Cerebellar nuclear complex (tissue), 1 donor: ENCODE results near the gene CPVL.

Experiments used
- DNase-seq, 2 experiments: peaks; one replicate each; lab custom pipeline; 2025; lab: John Stamatoyannopoulos, UW

CPVL gene

GRCh38 chr7:29146057-29146706 lies at the start of gene CPVL:
TSS of gene CPVL (minus strand) at chr7:29146537. CDS start at chr7:29121061, 25,476 bp downstream.
- no peak for DNase-seq

- DNase-seq: peak in 1 of 2 experiments; percentile 28
These were observed 48.5 kb upstream of the CPVL start, which contains the start of gene CHN2 for GRCh38 chr7:29194594-29195427. TSS of gene CHN2 (plus strand) at chr7:29194775.

DNA sequence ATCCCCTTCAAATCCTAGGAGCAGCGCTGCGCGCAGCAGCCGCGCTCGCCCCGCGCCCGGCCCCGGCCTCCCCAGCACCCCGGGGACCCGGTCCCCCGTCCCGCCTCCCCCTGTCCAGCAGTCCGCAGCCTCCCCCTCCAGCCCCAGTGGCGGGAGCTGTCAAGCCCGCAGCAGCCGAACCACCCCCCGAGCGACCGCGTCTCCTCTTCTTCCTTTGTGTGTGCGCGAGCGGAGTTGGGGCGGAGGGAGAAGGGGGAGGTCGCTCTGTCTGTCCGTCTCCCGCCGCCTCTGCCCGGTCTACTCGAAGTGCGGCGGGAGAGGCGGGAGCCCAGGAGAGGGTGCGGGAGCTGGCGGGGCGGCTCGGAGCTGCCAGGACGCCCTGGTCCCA lies 47.9 kb upstream of the CPVL start:
- no peak for DNase-seq

DNA sequence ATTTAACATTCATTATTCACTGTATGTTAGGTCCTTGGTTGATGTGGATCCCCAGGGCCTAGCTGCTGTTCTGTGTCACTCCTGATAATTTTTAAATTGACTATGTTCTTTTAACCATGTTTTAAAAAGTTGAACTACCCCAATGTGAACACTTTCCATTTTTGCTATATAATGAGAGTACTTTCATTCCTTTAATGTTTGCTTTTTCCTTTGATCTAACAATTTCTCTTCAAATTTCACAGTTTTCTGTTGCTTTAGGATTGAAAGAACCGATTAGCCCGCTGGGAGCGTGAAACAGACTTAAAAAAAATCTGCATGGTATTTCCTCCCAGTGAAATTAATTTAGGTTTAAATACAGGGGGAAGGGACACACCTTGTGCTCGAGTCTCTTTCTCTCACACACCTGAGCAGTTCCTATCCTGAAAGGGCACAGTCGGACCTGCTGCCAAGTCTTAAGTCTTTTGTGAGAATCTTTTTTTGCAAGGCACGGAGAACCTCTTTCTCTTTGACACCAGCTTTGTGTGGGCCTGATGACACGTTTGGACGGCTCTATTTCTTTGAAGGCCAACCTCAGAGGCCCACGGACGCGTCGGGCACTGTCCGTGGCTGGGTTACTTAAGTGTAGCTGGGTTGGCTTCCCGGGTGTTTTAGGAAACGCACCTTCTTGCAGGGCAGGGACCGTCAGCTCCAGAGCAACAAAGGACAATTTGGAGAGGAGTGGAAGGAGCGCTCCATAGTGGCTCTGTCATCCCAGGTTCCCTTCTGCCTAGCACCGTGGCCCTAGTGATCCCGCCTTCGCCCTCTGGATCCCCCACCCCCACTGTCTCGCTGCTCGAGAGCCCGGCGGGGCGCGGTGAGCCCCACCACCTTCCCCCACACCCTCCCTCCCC lies 47.2 kb upstream of the CPVL start:
- no peak for DNase-seq

DNA sequence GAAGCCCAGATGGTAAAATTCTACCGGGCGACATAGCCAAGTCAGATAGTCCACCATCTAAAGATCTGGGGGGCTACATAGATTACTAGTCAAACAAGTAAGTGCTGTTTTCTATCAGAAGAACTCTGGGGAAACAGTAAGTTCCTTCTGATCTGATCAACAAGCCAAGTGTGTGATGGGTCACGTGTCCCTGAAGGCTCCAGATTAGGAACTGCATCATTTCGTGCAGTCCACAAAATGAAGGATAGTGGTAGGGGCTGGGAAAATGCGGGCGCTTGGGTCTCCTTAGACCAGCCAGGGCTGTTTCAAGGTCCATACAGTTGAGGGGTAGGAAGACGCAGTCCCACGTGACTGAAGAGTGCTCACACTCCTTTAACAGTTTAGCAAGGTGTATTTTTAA lies 46.5 kb upstream of the CPVL start:
- DNase-seq: peak in 1 of 2 experiments; percentile 52

GRCh38 chr7:29192323-29192722 lies 46.0 kb upstream of the CPVL start:
- no peak for DNase-seq

- DNase-seq: no peak
These were observed 44.2 kb upstream of the CPVL start for GRCh38 chr7:29190349-29191045.

GRCh38 chr7:29189743-29190201 lies 43.4 kb upstream of the CPVL start:
- peak; percentile 27 to 33 for DNase-seq

DNA sequence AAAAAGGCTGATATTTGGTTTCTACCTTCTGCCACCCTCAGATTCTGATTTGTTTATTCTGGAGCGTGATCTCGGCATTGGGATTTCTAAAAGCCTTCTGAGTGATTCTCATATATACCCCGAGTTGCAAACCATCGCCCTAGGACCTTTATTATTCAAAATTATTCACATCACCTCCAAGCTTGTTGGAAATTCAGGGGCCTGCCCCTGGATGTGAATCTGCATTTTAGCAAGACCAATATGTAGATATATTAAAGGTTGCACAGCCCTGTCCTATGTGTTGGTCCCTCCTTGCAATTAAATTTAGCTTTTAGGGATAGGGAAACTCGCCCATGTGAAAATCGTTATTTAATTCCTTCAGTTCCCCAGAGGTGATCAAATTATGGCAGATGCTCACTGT lies 39.3 kb upstream of the CPVL start:
- DNase-seq: no peak

- no peak for DNase-seq
These were observed 38.3 kb upstream of the CPVL start for GRCh38 chr7:29184599-29184998.

DNA sequence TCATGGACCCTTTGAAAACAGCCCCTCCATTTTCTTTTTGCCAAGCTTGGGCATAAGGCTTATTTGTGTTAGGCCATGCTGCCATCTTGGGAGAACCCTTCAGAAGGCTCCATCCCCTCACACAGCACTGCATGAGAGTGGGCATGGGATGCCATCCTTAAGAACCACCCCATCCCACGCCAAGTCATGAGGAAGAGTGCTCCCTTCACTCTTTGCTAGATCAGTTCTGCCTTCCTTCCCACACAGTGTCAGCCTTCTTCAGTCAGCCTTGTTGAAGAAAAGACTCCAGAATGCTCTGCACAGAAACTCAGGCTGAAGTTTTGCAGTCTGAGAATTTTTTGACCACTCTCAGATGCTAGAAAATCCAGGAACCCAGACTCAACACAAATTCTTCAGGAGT lies 32.8 kb upstream of the CPVL start:
- no peak for DNase-seq

GRCh38 chr7:29177963-29178600 lies 31.7 kb upstream of the CPVL start:
- no peak for DNase-seq

DNA sequence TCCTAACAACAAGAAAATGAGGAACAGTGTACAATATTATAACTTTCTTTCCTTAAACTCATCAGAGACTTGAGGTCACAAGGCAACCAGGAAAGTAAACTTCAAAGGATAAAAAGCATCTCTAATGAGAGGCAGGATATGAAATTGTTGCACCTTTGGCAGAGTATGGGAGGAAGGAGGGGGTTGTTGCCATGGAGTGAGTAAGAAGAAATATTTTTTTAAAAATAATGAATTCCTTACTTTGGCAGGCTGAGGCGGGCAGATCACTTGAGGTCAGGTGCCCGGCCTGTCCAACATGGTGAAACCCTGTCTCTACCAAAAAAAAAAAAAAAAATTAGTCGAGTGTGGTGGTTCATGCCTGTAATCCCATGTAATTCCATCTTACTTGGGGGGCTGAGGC lies 27.1 kb upstream of the CPVL start:
- DNase-seq: no peak

- no peak for DNase-seq
These were observed 24.4 kb upstream of the CPVL start for GRCh38 chr7:29170781-29171180.

DNA sequence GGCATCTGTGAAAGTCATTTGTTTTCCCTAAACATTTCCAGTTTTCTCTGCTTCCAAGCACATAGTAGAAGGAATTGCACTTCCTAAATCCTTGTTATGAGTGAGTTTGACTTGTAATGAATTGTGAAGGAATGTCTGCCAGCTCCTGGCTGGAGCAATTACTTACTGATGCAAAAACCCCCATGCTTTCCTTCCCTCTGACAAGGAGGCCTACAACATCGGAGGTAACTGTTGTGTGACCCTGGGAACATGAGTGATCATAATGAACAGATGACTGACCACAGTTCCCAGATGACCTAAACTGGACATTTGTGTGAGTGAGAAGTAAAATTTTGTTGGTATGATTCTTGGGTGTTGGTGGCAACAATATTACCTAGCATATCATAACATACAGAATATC lies 21.4 kb upstream of the CPVL start:
- no peak for DNase-seq

DNA sequence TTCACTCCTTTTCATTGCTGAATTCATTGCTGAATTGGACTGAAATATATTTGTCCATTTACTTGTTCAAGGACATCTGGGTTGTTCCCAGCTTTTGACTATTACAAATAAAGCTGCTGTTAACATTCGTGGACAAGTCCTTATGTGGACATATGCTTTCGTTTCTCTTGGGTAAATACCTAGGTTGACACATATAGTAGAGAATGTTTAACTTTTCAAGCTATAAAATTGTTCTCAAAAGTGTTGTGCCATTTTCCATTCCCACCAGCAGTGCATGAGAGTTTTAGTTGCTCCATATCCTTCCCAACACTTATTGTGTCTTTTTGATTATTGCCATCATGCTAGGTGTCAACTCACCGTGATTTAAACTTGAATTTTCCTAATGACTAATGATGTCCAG lies 17.5 kb upstream of the CPVL start:
- no peak for DNase-seq

DNA sequence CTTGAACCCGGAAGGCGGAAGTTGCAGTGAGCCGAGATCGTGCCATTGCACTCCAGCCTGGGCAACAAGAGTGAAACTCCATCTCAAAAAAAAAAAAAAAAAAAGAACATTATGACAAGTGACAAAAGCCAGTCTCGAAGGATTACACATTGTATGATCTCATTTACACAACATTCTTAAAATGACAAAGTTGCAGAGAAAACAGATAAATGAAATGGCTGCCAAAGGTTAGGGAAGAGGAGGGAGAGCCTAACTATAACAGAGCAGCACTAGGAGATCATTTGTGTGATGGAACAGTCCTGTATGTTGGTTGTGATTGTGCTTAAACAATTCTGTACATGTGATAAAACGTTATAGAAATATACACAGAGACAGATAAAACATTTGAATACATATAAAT lies 16.2 kb upstream of the CPVL start:
- DNase-seq: no peak

GRCh38 chr7:29161231-29161630 lies 14.9 kb upstream of the CPVL start:
- no peak for DNase-seq

DNA sequence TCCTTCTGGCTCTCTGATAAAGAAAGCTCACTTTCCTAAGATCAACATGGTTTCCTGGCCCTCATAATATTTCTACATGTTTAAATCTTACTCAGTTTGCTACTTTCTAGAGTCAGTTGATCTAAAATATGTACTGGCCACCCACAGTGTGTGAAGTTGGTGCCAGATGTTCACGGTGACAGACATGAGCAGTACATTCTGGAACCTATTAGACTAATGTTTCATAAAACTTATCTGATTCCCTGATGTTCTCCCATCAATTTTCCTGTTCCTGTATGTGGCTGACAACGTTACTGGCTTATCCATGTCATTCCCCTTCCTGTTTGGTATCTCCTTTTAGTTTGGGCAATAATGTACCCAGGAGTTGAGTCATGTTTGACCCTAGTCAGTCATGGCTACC lies 13.7 kb upstream of the CPVL start:
- no peak for DNase-seq

- DNase-seq: no peak
These were observed 12.6 kb upstream of the CPVL start for GRCh38 chr7:29158795-29159423.
